Measurements from ENCODE around the gene PRXL2A.
A peak's percentile ranks its signal among the peaks of the same experiment; 100 is the strongest.
"Not testable (repeated sequence)": the region's sequence is repeated elsewhere in the genome, so short reads cannot be mapped to it uniquely, and the experiment has no call there.

Gene PRXL2A

GRCh38 chr10:80472234-80473095 is 64.1 kb downstream of the PRXL2A start:
- DNase-seq: no peak
- intact Hi-C loops (cut with DNase I): no loop called here

GRCh38 chr10:80473096-80473657 is 64.8 kb downstream of the PRXL2A start:
- intact Hi-C loops (cut with DNase I): no loop called here
- DNase-seq: no peak

- no peak for DNase-seq
- intact Hi-C loops (cut with DNase I): no loop called here
These were observed 65.6 kb downstream of the PRXL2A start for GRCh38 chr10:80473692-80474596.

GRCh38 chr10:80474597-80474910 is 66.2 kb downstream of the PRXL2A start:
- intact Hi-C loops (cut with DNase I): no loop called here
- DNase-seq: no peak

GRCh38 chr10:80474941-80475340 is 66.6 kb downstream of the PRXL2A start:
- no peak for DNase-seq
- intact Hi-C loops (cut with DNase I): no loop called here

- intact Hi-C loops (cut with DNase I); DNase-seq: not testable (repeated sequence)
These were observed 67.3 kb downstream of the PRXL2A start for GRCh38 chr10:80475641-80476040.

- intact Hi-C loops (cut with DNase I): no loop called here
- DNase-seq: no peak
These were observed 68.3 kb downstream of the PRXL2A start for GRCh38 chr10:80476685-80477084.

GRCh38 chr10:80477813-80478212 is 69.5 kb downstream of the PRXL2A start:
- intact Hi-C loops (cut with DNase I): no loop called here
- no peak for DNase-seq

GRCh38 chr10:80480373-80480772 is 72.0 kb downstream of the PRXL2A start:
- intact Hi-C loops (cut with DNase I); DNase-seq: not testable (repeated sequence)

GRCh38 chr10:80480852-80481251 is 72.5 kb downstream of the PRXL2A start:
- no peak for DNase-seq
- intact Hi-C loops (cut with DNase I): no loop called here

- intact Hi-C loops (cut with DNase I): no loop called here
- peak in 1 of 10 donors; percentile 22 for DNase-seq
These were observed 75.9 kb downstream of the PRXL2A start for GRCh38 chr10:80484243-80484642.

GRCh38 chr10:80484676-80485075 is 76.3 kb downstream of the PRXL2A start:
- intact Hi-C loops (cut with DNase I): no loop called here

GRCh38 chr10:80485076-80485945 is 77.0 kb downstream of the PRXL2A start:
- intact Hi-C loops (cut with DNase I): no loop called here

More at GRCh38 chr10:80484676-80485075, 76.3 kb downstream of the PRXL2A start:
- no peak for DNase-seq

GRCh38 chr10:80485946-80486764 is 77.8 kb downstream of the PRXL2A start:
- DNase-seq: peak in 1 of 10 donors; percentile 29
- intact Hi-C loops (cut with DNase I): no loop called here

More at GRCh38 chr10:80485076-80485945, 77.0 kb downstream of the PRXL2A start:
- peak in 1 of 10 donors; percentile 8 for DNase-seq

All from posterior cingulate gyrus (tissue), 11 donors.